A549 (cell line): Measurements from ENCODE around the gene BLACAT1.

Source experiments
- CHD2 ChIP-seq: fragments of 150-350 bp; IDR thresholded peaks from 2 replicates; pipeline ENCODE4 v1.6.1; 2014; ENCODE audit warnings: low read length; ENCODE audit not compliant: partially characterized antibody
- CTCF ChIP-seq: fragments of >200 bp; sonication (Bioruptor Twin); formaldehyde crosslinking; IDR thresholded peaks from 3 replicates; pipeline ENCODE4 v1.5.1; 2016
- EP300 ChIP-seq, 2 experiments: fragments of >200 bp; sonication (Bioruptor Twin); formaldehyde crosslinking; IDR thresholded peaks; 2 replicates in 1 of 2; 3 replicates in 1 of 2; pipeline ENCODE4 v1.6.1; 2016 to 2017
- MAFK ChIP-seq: fragments of 450-650 bp; IDR thresholded peaks from 2 replicates; pipeline ENCODE4 v1.6.1; 2014; ENCODE audit not compliant: partially characterized antibody
- MAX ChIP-seq: IDR thresholded peaks from 2 replicates; pipeline ENCODE4 v1.6.1; 2012
- MYC ChIP-seq: IDR thresholded peaks from 2 replicates; pipeline ENCODE4 v1.6.1; 2012; ENCODE audit warnings: mild to moderate bottlenecking, inconsistent platforms, low read length, improper control_type of control experiment, borderline replicate concordance
- NR3C1 ChIP-seq: fragments of >200 bp; sonication (Bioruptor Twin); formaldehyde crosslinking; IDR thresholded peaks from 3 replicates; pipeline ENCODE4 v1.6.1; 2017
- POLR2A ChIP-seq: IDR thresholded peaks from 2 replicates; pipeline ENCODE4 v1.6.1; 2012; ENCODE audit warnings: mild to moderate bottlenecking, low read length
- RAD21 ChIP-seq, 2 experiments: fragments of >200 bp in 1 of 2; sonication (Bioruptor Twin) in 1 of 2; formaldehyde crosslinking in 1 of 2; IDR thresholded peaks in 1 of 2; conservative IDR thresholded peaks in 1 of 2; 2 replicates in 1 of 2; 3 replicates in 1 of 2; pipeline ENCODE4 v1.6.1; 2012 to 2018; ENCODE audit warnings: inconsistent platforms in 1 of 2
- SMC3 ChIP-seq: fragments of >200 bp; sonication (Bioruptor Twin); formaldehyde crosslinking; IDR thresholded peaks from 3 replicates; pipeline ENCODE4 v1.6.1; 2018; ENCODE audit warnings: inconsistent platforms
- SREBF2 ChIP-seq: fragments of 450-650 bp; IDR thresholded peaks from 2 replicates; pipeline ENCODE4 v1.6.1; 2014; ENCODE audit warnings: mild to moderate bottlenecking, moderate library complexity
- TF ChIP-seq, protein P1 (sequence below): fragments of 450-650 bp; IDR thresholded peaks from 2 replicates; pipeline ENCODE4 v1.6.1; 2014; ENCODE audit warnings: antibody characterized with exemption
- TF ChIP-seq, protein P2 (sequence below): fragments of 200-600 bp; sonication (generic); IDR thresholded peaks from 2 replicates; pipeline ENCODE4 v1.6.1; 2016; ENCODE audit warnings: antibody characterized with exemption, mild to moderate bottlenecking, moderate library complexity

DNA sequence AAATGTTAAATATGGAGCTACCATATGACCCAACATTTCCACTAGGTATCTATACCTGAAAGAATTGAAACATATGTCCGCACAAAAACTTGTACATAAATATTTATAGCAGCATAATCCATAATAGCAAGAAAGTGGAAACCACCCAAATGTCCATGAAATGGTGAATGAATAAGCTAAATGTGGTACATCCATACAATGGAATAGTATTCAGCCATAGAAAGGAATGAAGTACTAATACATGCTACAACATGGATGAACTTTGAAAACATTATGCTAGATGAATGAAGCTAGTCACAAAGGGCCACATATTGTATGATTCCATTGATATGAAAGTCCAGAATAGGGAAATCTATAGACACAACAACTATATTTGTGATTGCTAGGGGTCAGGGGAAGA lies 20.0 kb upstream of the BLACAT1 start:
- TF ChIP-seq EP300 (IDR thresholded peaks at IDR 0.05) (no peak), CTCF (no peak), MYC (no peak), MAFK (no peak), MAX (no peak), NR3C1 (no peak), POLR2A (no peak), RAD21 (conservative IDR thresholded peaks at IDR 0.05 in 1 of 2, IDR thresholded peaks at IDR 0.05 in 1 of 2) (no peak), SMC3 (no peak), CHD2 (no peak), SREBF2 (no peak)
- TF ChIP-seq, protein P1, sequence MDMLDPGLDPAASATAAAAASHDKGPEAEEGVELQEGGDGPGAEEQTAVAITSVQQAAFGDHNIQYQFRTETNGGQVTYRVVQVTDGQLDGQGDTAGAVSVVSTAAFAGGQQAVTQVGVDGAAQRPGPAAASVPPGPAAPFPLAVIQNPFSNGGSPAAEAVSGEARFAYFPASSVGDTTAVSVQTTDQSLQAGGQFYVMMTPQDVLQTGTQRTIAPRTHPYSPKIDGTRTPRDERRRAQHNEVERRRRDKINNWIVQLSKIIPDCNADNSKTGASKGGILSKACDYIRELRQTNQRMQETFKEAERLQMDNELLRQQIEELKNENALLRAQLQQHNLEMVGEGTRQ: no peak
- TF ChIP-seq, protein P2, sequence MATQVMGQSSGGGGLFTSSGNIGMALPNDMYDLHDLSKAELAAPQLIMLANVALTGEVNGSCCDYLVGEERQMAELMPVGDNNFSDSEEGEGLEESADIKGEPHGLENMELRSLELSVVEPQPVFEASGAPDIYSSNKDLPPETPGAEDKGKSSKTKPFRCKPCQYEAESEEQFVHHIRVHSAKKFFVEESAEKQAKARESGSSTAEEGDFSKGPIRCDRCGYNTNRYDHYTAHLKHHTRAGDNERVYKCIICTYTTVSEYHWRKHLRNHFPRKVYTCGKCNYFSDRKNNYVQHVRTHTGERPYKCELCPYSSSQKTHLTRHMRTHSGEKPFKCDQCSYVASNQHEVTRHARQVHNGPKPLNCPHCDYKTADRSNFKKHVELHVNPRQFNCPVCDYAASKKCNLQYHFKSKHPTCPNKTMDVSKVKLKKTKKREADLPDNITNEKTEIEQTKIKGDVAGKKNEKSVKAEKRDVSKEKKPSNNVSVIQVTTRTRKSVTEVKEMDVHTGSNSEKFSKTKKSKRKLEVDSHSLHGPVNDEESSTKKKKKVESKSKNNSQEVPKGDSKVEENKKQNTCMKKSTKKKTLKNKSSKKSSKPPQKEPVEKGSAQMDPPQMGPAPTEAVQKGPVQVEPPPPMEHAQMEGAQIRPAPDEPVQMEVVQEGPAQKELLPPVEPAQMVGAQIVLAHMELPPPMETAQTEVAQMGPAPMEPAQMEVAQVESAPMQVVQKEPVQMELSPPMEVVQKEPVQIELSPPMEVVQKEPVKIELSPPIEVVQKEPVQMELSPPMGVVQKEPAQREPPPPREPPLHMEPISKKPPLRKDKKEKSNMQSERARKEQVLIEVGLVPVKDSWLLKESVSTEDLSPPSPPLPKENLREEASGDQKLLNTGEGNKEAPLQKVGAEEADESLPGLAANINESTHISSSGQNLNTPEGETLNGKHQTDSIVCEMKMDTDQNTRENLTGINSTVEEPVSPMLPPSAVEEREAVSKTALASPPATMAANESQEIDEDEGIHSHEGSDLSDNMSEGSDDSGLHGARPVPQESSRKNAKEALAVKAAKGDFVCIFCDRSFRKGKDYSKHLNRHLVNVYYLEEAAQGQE: no peak
